GM23338 (cell line): ENCODE results near the gene DNAJC19.
"Not testable (repeated sequence)": the region's sequence is repeated elsewhere in the genome, so short reads cannot be mapped to it uniquely, and the experiment has no call there.

Source experiments
- EZH2 ChIP-seq: fragments of 200-600 bp; sonication (generic); IDR thresholded peaks from one replicate; pipeline ENCODE4 v1.8.0; 2017; ENCODE audit warnings: antibody characterized with exemption, mild to moderate bottlenecking, low read depth; ENCODE audit not compliant: unreplicated experiment
- POLR2AphosphoS5 ChIP-seq: IDR thresholded peaks from 2 replicates; pipeline ENCODE4 v1.6.1; 2016; ENCODE audit warnings: antibody characterized with exemption, low read depth
- TF ChIP-seq, protein P1 (sequence below), 2 experiments: fragments of 200-600 bp in 1 of 2; sonication (generic) in 1 of 2; conservative IDR thresholded peaks; 2 replicates each; pipeline versions ENCODE4 v1.5.1 to v1.6.1; 2016 to 2017; ENCODE audit warnings: antibody characterized with exemption in 2 of 2, low read depth in 2 of 2, mild to moderate bottlenecking in 2 of 2, moderate library complexity in 1 of 2
- TF ChIP-seq, protein P2 (sequence below): IDR thresholded peaks from one replicate; pipeline ENCODE4 v1.6.1; 2018; ENCODE audit warnings: antibody characterized with exemption; ENCODE audit not compliant: unreplicated experiment

DNA sequence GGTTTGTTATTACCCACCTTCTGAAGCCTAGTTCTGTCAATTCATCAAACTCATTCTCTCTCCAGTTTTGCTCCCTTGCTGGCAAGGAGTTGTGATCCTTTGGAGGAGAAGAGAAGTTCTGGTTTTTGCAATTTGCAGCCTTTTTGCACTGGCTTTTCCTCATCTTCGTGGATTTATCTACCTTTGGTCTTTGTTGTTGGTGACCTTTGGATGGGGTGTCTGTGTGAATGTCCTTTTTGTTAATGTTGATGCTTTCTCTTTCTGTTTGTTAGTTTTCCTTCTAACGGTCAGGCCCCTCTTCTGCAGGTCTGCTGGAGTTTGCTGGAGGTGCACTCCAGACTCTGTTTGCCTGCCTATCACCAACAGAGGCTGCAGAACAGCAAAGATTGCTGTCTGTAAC is 13.9 kb upstream of the DNAJC19 start:
- TF ChIP-seq, protein P1, sequence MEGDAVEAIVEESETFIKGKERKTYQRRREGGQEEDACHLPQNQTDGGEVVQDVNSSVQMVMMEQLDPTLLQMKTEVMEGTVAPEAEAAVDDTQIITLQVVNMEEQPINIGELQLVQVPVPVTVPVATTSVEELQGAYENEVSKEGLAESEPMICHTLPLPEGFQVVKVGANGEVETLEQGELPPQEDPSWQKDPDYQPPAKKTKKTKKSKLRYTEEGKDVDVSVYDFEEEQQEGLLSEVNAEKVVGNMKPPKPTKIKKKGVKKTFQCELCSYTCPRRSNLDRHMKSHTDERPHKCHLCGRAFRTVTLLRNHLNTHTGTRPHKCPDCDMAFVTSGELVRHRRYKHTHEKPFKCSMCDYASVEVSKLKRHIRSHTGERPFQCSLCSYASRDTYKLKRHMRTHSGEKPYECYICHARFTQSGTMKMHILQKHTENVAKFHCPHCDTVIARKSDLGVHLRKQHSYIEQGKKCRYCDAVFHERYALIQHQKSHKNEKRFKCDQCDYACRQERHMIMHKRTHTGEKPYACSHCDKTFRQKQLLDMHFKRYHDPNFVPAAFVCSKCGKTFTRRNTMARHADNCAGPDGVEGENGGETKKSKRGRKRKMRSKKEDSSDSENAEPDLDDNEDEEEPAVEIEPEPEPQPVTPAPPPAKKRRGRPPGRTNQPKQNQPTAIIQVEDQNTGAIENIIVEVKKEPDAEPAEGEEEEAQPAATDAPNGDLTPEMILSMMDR (conservative IDR thresholded peaks at IDR 0.05; ENCODE audit: low read depth in 2 of 2) = not testable (repeated sequence)
- not testable (repeated sequence) for TF ChIP-seq EZH2, POLR2AphosphoS5
- TF ChIP-seq, protein P2, sequence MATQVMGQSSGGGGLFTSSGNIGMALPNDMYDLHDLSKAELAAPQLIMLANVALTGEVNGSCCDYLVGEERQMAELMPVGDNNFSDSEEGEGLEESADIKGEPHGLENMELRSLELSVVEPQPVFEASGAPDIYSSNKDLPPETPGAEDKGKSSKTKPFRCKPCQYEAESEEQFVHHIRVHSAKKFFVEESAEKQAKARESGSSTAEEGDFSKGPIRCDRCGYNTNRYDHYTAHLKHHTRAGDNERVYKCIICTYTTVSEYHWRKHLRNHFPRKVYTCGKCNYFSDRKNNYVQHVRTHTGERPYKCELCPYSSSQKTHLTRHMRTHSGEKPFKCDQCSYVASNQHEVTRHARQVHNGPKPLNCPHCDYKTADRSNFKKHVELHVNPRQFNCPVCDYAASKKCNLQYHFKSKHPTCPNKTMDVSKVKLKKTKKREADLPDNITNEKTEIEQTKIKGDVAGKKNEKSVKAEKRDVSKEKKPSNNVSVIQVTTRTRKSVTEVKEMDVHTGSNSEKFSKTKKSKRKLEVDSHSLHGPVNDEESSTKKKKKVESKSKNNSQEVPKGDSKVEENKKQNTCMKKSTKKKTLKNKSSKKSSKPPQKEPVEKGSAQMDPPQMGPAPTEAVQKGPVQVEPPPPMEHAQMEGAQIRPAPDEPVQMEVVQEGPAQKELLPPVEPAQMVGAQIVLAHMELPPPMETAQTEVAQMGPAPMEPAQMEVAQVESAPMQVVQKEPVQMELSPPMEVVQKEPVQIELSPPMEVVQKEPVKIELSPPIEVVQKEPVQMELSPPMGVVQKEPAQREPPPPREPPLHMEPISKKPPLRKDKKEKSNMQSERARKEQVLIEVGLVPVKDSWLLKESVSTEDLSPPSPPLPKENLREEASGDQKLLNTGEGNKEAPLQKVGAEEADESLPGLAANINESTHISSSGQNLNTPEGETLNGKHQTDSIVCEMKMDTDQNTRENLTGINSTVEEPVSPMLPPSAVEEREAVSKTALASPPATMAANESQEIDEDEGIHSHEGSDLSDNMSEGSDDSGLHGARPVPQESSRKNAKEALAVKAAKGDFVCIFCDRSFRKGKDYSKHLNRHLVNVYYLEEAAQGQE = not testable (repeated sequence)
